K562 (cell line): ENCODE measurements around the gene SBNO1. TPM values are rescaled to one million over a fixed set of nuclear protein-coding genes. Genes with fewer than 3 reads are reported as not detected.

Experiments
- CC2D1A ChIP-seq: fragments of 450-650 bp; IDR thresholded peaks from 2 replicates; pipeline ENCODE4 v1.6.1; 2017; ENCODE audit warnings: mild to moderate bottlenecking
- EGR1 ChIP-seq: fragments of 450-650 bp; conservative IDR thresholded peaks from 2 replicates; pipeline ENCODE4 v1.6.1; 2017; ENCODE audit warnings: mild to moderate bottlenecking
- ETV6 ChIP-seq, 3 experiments: fragments of 150-350 bp in 1 of 3; sonication (generic) in 1 of 3; formaldehyde crosslinking in 1 of 3; IDR thresholded peaks; 2 replicates each; pipeline versions ENCODE4 v1.6.1 to v1.8.0; 2014 to 2022; ENCODE audit warnings: borderline replicate concordance in 2 of 3, low read depth in 2 of 3, antibody characterized with exemption in 1 of 3, low read length in 1 of 3, mild to moderate bottlenecking in 1 of 3, missing genetic modification reagents in 1 of 3
- FUS ChIP-seq: fragments of 200-400 bp; formaldehyde crosslinking; optimal IDR thresholded peaks from 2 replicates; pipeline ENCODE3; 2017; ENCODE audit warnings: low read depth, low read length
- GABPB2 ChIP-seq: fragments of 250-450 bp; sonication (Bioruptor Pico); conservative IDR thresholded peaks from 2 replicates; pipeline ENCODE4 v1.5.1; 2021; ENCODE audit warnings: mild to moderate bottlenecking
- JUND ChIP-seq, 2 experiments: IDR thresholded peaks; 2 replicates in 1 of 2; 3 replicates in 1 of 2; pipeline ENCODE4 v1.6.1; 2011; ENCODE audit warnings: borderline replicate concordance in 2 of 2, low read depth in 2 of 2, low read length in 2 of 2, improper control_type of control experiment in 1 of 2, missing biosample characterization in 1 of 2, missing genetic modification characterization in 1 of 2, missing genetic modification reagents in 1 of 2
- KLF13 ChIP-seq: fragments of 450-650 bp; IDR thresholded peaks from 2 replicates; pipeline ENCODE4 v1.6.1; 2016; ENCODE audit warnings: missing genetic modification characterization, low read depth, mild to moderate bottlenecking, missing compliant biosample characterization, moderate library complexity, borderline replicate concordance
- MIER1 ChIP-seq: fragments of 450-650 bp; IDR thresholded peaks from 2 replicates; pipeline ENCODE4 v1.6.1; 2016; ENCODE audit warnings: antibody characterized with exemption, mild to moderate bottlenecking, low read depth
- NR2C1 ChIP-seq, 2 experiments: fragments of 450-650 bp; IDR thresholded peaks; 2 replicates each; pipeline ENCODE4 v1.6.1; 2017; ENCODE audit warnings: mild to moderate bottlenecking in 2 of 2, antibody characterized with exemption in 1 of 2, inconsistent platforms in 1 of 2, missing compliant biosample characterization in 1 of 2, missing genetic modification characterization in 1 of 2
- SIN3B ChIP-seq: fragments of 450-650 bp; IDR thresholded peaks from 2 replicates; pipeline ENCODE4 v1.6.1; 2017; ENCODE audit warnings: low read depth, mild to moderate bottlenecking, moderate library complexity
- SMARCC2 ChIP-seq: fragments of 450-650 bp; IDR thresholded peaks from 2 replicates; pipeline ENCODE4 v1.6.1; 2017; ENCODE audit warnings: antibody characterized with exemption, moderate library complexity, mild to moderate bottlenecking, low read depth
- TCFL5 ChIP-seq: fragments of 250-450 bp; sonication (Bioruptor Pico); conservative IDR thresholded peaks from 2 replicates; pipeline ENCODE4 v1.6.1; 2021; ENCODE audit warnings: mild to moderate bottlenecking, moderate library complexity, matching md5 sums
- TGIF2 ChIP-seq: sonication (generic); formaldehyde crosslinking; IDR thresholded peaks from 2 replicates; pipeline ENCODE4 v1.8.1; 2022; ENCODE audit warnings: mild to moderate bottlenecking, missing genetic modification reagents, moderate library complexity
- ZC3H11A ChIP-seq: IDR thresholded peaks from 2 replicates; pipeline ENCODE4 v1.6.1; 2012; ENCODE audit warnings: low read depth, low read length, improper control_type of control experiment
- ZNF143 ChIP-seq: sonication (generic); formaldehyde crosslinking; IDR thresholded peaks from 2 replicates; pipeline ENCODE4 v1.9.0; 2022; ENCODE audit warnings: mild to moderate bottlenecking, missing genetic modification reagents
- ZNF408 ChIP-seq: fragments of 250-450 bp; sonication (Bioruptor Pico); IDR thresholded peaks from 2 replicates; pipeline ENCODE4 v1.4.0; 2020; ENCODE audit warnings: low read depth, mild to moderate bottlenecking, moderate library complexity
- polyA plus RNA-seq, 8 experiments: library from polyadenylated mRNA; depleted of rRNA in 4 of 8; stranded (reverse) in 5 of 8; unstranded in 3 of 8; fragments of >200 nt; fragmentation: Nextera tagmentation in 2 of 8; fragmentation: Illumina TruSeq in 1 of 8; extraction: Ambion mirVana in 2 of 8; extraction: Trizol in 1 of 8; gene quantifications; 2 replicates each; pipeline versions ENCODE4 v1.2.1 to v1.2.3, GENCODE V29; 2011 to 2014; ENCODE audit warnings: inconsistent platforms in 1 of 8, missing spikeins in 1 of 8
- total RNA-seq, 7 experiments: library from RNA; depleted of rRNA in 6 of 7; stranded (reverse); fragments of >200 nt in 6 of 7; fragmentation: Illumina TruSeq in 2 of 7; extraction: Trizol in 2 of 7; gene quantifications; 2 replicates each; pipeline versions ENCODE4 v1.2.1 to v1.2.3, GENCODE V29; 2011 to 2021; ENCODE audit warnings: low replicate concordance in 1 of 7
- TF ChIP-seq, protein P1 (sequence below), 2 experiments: IDR thresholded peaks in 1 of 2; conservative IDR thresholded peaks in 1 of 2; 2 replicates each; pipeline ENCODE4 v1.6.1; 2016; ENCODE audit warnings: low read depth in 2 of 2, mild to moderate bottlenecking in 1 of 2, missing compliant biosample characterization in 1 of 2, missing genetic modification characterization in 1 of 2, moderate library complexity in 1 of 2
- TF ChIP-seq, protein P2 (sequence below): fragments of 450-650 bp; conservative IDR thresholded peaks from 2 replicates; pipeline ENCODE4 v1.6.1; 2016; ENCODE audit warnings: missing genetic modification characterization, low read depth, mild to moderate bottlenecking, missing compliant biosample characterization, moderate library complexity
- TF ChIP-seq, protein P3 (sequence below): fragments of 250-450 bp; sonication (Bioruptor Pico); IDR thresholded peaks from 2 replicates; pipeline ENCODE4 v1.5.0; 2021; ENCODE audit warnings: mild to moderate bottlenecking, borderline replicate concordance

SBNO1 gene
- total and polyA plus RNA-seq, 9 of the 15 experiments (the other 6 are each of a cell fraction or from before 2014, with no cell fraction given) = 14.9 to 77.1 (median 35.9) TPM

DNA sequence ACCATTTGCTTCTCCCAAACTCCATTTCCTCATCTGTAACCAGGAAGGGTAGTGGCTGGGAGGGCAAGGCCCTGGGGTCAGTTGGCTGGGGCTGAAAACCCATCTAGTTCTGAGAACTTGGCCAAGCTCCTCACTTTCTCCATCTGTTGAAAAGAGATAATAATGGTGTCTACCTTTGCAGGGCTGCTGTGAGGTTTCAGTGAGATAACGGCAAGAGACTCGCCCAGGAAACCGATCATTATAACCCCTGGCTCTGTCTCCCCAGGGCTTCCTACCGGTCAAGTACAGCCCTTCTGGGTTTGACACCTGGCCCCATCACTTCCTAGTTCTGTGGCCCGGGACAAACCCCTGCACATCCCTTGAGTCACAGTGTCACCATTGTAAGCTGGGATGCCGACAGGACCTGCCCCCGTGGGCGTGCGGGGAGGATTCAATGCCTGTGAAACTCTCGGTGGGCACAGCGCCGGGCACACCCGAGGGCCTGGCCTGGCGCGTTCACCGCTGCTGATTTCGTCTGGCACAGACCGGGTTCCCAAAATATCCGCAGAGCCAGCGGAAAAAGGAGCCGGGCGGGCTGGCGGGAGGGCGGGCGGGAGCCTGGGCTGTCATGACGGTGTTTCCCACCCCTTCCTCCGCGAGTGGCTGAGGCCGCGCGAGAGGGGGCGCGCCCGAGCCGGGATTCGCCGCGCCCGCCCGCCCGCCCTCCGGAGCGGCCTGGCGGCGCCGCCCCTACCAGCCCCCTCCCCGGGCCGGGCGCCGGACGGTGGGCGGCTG lies 23.7 kb upstream of the SBNO1 start (continued):
- TF ChIP-seq KLF13 (peak; percentile 53; the same call in 1 of the 2 replicates), ZNF408 (CRISPR knock-in tag) (no peak), TGIF2 (no peak), SIN3B (no peak), SMARCC2 (peak; percentile 75), EGR1 (peak; percentile 78), ZC3H11A (no peak), ZNF143 (no peak), MIER1 (no peak), CC2D1A (peak; percentile 90; the same call in 1 of the 2 replicates), NR2C1 (IDR thresholded peaks at IDR 0.05) (peak; percentile 51; the same call in 1 of the 2 replicates), NR2C1 (tag; IDR thresholded peaks at IDR 0.05) (no peak), FUS (no peak), GABPB2 (CRISPR knock-in tag) (no peak), TCFL5 (CRISPR knock-in tag) (no peak), ETV6 (IDR thresholded peaks at IDR 0.05; ENCODE audit: borderline replicate concordance in 1 of 2, low read depth in 2 of 2, low read length in 1 of 2) (peak in 1 of 2 experiments; percentile 50; a peak in 1 of 4 replicates), ETV6 (CRISPR knock-in tag; IDR thresholded peaks at IDR 0.05; ENCODE audit: borderline replicate concordance) (no peak), JUND (IDR thresholded peaks at IDR 0.05; ENCODE audit: borderline replicate concordance, low read depth, low read length) (peak; percentile 53), JUND (tag; IDR thresholded peaks at IDR 0.05; ENCODE audit: borderline replicate concordance, low read depth, low read length) (peak; percentile 37; the same call in 1 of the 3 replicates)
- TF ChIP-seq, protein P1, sequence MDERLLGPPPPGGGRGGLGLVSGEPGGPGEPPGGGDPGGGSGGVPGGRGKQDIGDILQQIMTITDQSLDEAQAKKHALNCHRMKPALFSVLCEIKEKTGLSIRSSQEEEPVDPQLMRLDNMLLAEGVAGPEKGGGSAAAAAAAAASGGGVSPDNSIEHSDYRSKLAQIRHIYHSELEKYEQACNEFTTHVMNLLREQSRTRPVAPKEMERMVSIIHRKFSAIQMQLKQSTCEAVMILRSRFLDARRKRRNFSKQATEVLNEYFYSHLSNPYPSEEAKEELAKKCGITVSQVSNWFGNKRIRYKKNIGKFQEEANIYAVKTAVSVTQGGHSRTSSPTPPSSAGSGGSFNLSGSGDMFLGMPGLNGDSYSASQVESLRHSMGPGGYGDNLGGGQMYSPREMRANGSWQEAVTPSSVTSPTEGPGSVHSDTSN (CRISPR knock-in tag; IDR thresholded peaks at IDR 0.05; ENCODE audit: low read depth) = no peak
- TF ChIP-seq, protein P1 (tag; conservative IDR thresholded peaks at IDR 0.05; ENCODE audit: low read depth) = no peak
- TF ChIP-seq, protein P2, sequence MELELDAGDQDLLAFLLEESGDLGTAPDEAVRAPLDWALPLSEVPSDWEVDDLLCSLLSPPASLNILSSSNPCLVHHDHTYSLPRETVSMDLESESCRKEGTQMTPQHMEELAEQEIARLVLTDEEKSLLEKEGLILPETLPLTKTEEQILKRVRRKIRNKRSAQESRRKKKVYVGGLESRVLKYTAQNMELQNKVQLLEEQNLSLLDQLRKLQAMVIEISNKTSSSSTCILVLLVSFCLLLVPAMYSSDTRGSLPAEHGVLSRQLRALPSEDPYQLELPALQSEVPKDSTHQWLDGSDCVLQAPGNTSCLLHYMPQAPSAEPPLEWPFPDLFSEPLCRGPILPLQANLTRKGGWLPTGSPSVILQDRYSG = no peak
- TF ChIP-seq, protein P3, sequence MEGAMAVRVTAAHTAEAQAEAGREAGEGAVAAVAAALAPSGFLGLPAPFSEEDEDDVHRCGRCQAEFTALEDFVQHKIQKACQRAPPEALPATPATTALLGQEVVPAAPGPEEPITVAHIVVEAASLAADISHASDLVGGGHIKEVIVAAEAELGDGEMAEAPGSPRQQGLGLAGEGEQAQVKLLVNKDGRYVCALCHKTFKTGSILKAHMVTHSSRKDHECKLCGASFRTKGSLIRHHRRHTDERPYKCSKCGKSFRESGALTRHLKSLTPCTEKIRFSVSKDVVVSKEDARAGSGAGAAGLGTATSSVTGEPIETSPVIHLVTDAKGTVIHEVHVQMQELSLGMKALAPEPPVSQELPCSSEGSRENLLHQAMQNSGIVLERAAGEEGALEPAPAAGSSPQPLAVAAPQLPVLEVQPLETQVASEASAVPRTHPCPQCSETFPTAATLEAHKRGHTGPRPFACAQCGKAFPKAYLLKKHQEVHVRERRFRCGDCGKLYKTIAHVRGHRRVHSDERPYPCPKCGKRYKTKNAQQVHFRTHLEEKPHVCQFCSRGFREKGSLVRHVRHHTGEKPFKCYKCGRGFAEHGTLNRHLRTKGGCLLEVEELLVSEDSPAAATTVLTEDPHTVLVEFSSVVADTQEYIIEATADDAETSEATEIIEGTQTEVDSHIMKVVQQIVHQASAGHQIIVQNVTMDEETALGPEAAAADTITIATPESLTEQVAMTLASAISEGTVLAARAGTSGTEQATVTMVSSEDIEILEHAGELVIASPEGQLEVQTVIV (CRISPR knock-in tag) = no peak
